ENCODE measurements around the gene PTK6.

DNA sequence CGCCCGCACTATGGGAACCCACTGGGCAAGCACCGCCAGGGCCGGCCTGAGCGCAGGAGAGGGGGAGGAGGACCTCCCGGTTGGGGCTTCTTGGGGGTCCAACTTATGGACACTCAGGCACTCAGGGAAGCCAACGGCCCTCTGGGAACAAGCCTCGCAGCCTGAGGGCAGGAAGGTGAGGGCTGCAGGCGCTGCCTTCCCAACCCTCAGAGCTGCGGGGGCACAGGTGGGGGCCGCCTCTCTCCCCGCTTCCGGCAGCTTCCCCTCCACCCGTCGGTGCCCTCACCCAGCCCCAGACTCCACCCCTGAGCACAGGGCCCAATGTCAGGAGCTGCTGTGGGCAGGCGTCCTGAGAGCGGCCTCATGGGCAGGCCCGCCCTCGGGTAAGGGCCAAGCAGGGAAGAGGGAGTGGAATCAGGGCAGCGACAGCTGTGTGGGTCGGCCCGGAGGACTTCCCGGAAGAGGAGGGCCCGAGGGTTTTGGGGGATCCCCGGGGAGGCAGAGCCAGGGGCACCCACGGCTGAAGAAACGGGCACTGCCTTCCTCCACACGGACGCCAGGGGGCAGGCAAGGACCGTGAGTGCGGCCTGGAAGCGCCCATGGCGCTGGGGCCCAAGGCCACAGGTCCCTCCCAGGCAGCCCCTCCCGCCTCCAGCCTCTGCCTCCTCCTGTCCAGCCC, 488 bp upstream of the PTK6 start:
- TF ChIP-seq CTCF (IDR thresholded peaks at IDR 0.05; ENCODE audit: low read depth, low read length, poor library complexity, severe bottlenecking) (peak; percentile 94), EZH2phosphoT487 (IDR thresholded peaks at IDR 0.05; ENCODE audit: borderline replicate concordance, low read length) (no peak)
